Keratinocyte (primary cell): ENCODE data around the gene HMGN4. TPM values are rescaled to one million over a fixed set of nuclear protein-coding genes. Genes with fewer than 3 reads are reported as not detected.

Experiments
- DNase-seq: peaks from one replicate; pipeline ENCODE4 v3.0.0-alpha.2; 2011; ENCODE audit warnings: low read depth, missing footprints, low spot score
- FAIRE-seq: peaks from 2 replicates; lab custom pipeline; 2011; peaks lifted over from hg19 to GRCh38; lab: Jason Lieb, UNC
- H2AFZ ChIP-seq: 2 replicates; pipeline ENCODE4 v1.6.0; 2012; ENCODE audit warnings: low read length, control low read depth, inconsistent platforms; ENCODE audit not compliant: control insufficient read depth
- H3K27ac ChIP-seq: 2 replicates; pipeline ENCODE4 v1.5.1; 2011; ENCODE audit warnings: low read length; ENCODE audit not compliant: control insufficient read depth, insufficient read depth
- H3K27me3 ChIP-seq: 3 replicates; pipeline ENCODE4 v1.6.0; 2011; ENCODE audit warnings: low read length; ENCODE audit not compliant: control insufficient read depth, insufficient read depth; ENCODE audit errors: extremely low read depth
- H3K36me3 ChIP-seq, 2 experiments: 2 replicates in 1 of 2; 3 replicates in 1 of 2; pipeline ENCODE4 v1.5.1; 2011; ENCODE audit warnings: low read length in 2 of 2, mild to moderate bottlenecking in 1 of 2; ENCODE audit not compliant: control insufficient read depth in 2 of 2, insufficient read depth in 2 of 2; ENCODE audit errors: extremely low read depth in 1 of 2
- H3K4me1 ChIP-seq: 3 replicates; pipeline ENCODE4 v1.5.1; 2011; ENCODE audit warnings: low read length; ENCODE audit not compliant: control insufficient read depth, insufficient read depth; ENCODE audit errors: extremely low read depth
- H3K4me2 ChIP-seq: 3 replicates; pipeline ENCODE4 v1.6.0; 2011; ENCODE audit warnings: low read depth, low read length; ENCODE audit not compliant: control insufficient read depth, insufficient read depth; ENCODE audit errors: extremely low read depth
- H3K4me3 ChIP-seq, 3 experiments: fragments of 200-600 bp in 1 of 3; sonication (generic) in 1 of 3; 2 replicates in 2 of 3; 3 replicates in 1 of 3; pipeline ENCODE4 v1.5.1; 2011 to 2016; ENCODE audit warnings: low read length in 3 of 3, mild to moderate bottlenecking in 3 of 3, control low read depth in 2 of 3, inconsistent platforms in 1 of 3, low read depth in 1 of 3, mixed read lengths in 1 of 3, mixed run types in 1 of 3, moderate library complexity in 1 of 3; ENCODE audit not compliant: control insufficient read depth in 2 of 3, insufficient read depth in 2 of 3; ENCODE audit errors: extremely low read depth in 1 of 3
- H3K79me2 ChIP-seq: 2 replicates; pipeline ENCODE4 v1.6.0; 2012; ENCODE audit warnings: low read length; ENCODE audit not compliant: control insufficient read depth, insufficient read depth
- H3K9ac ChIP-seq: 3 replicates; pipeline ENCODE4 v1.6.0; 2011; ENCODE audit warnings: low read length; ENCODE audit not compliant: control insufficient read depth, insufficient read depth; ENCODE audit errors: extremely low read depth
- H3K9me1 ChIP-seq: 3 replicates; pipeline ENCODE4 v1.6.0; 2011; ENCODE audit warnings: low read length; ENCODE audit not compliant: control insufficient read depth, insufficient read depth; ENCODE audit errors: extremely low read depth
- H3K9me3 ChIP-seq: 2 replicates; pipeline ENCODE4 v1.5.1; 2012; ENCODE audit warnings: low read depth, low read length; ENCODE audit not compliant: control insufficient read depth
- H4K20me1 ChIP-seq: 3 replicates; pipeline ENCODE4 v1.6.0; 2011; ENCODE audit warnings: low read length; ENCODE audit not compliant: control insufficient read depth, insufficient read depth; ENCODE audit errors: extremely low read depth
- CTCF ChIP-seq, 3 experiments: IDR thresholded peaks in 1 of 3; conservative IDR thresholded peaks in 1 of 3; optimal IDR thresholded peaks in 1 of 3; 2 replicates in 2 of 3; 3 replicates in 1 of 3; pipeline versions ENCODE3 to v1.5.1; 2011; ENCODE audit warnings: low read length in 3 of 3, mild to moderate bottlenecking in 3 of 3, moderate library complexity in 2 of 3, control low read depth in 1 of 3, inconsistent platforms in 1 of 3; ENCODE audit not compliant: insufficient read depth in 2 of 3; ENCODE audit errors: extremely low read depth in 1 of 3
- EZH2 ChIP-seq: IDR thresholded peaks from one replicate; pipeline ENCODE4 v1.6.1; 2012; ENCODE audit warnings: inconsistent platforms, mild to moderate bottlenecking, low read length, moderate library complexity
- dilution Hi-C: fragments of 300-500 bp; cut with MboI; formaldehyde crosslinking; loops from one replicate; pipeline ENCODE4 v1.7.0; 2020; ENCODE audit warnings: low sequenced_read_pairs; ENCODE audit not compliant: extremely low pct_ligation_motif_present
- polyA plus RNA-seq, 5 experiments: library from polyadenylated mRNA; depleted of rRNA in 3 of 5; stranded (reverse) in 3 of 5; stranded (forward) in 1 of 5; unstranded in 1 of 5; fragments of >200 nt; gene quantifications; 1 replicate in 1 of 5; 2 replicates in 3 of 5; 3 replicates in 1 of 5; pipeline versions ENCODE4 v1.2.1 to v1.2.3, GENCODE V29; 2011 to 2012; ENCODE audit warnings: missing spikeins in 2 of 5, low read depth in 1 of 5, low replicate concordance in 1 of 5

The HMGN4 gene
- polyA plus RNA-seq, 1 donor (not counting 4 experiments of a cell fraction or from before 2014, with no cell fraction given) = 62.6 TPM

GRCh38 chr6:26553635-26554446 is 15.7 kb downstream of the HMGN4 start:
- Histone ChIP-seq H3K4me3 (peak overlapping the region; percentile 24 to 77 (median 70)), H4K20me1 (no peaks in the 10 kb centered on the region), H3K4me2 (peak overlapping the region; percentile 99), H3K27me3 (no peaks in the 10 kb centered on the region), H3K27ac (peak overlapping the region; percentile 61), H3K9ac (peak overlapping the region; percentile 45), H3K4me1 (peaks cover 20% of the 10 kb centered on the region), H3K9me3 (no peaks in the 10 kb centered on the region), H2AFZ (no peak overlapping the region), H3K36me3 (no peaks in the 10 kb centered on the region), H3K9me1 (no peaks in the 10 kb centered on the region), H3K79me2 (no peaks in the 10 kb centered on the region)
- dilution Hi-C loops = no loop called here
- FAIRE-seq (peak; percentile 44), DNase-seq (peak; percentile 88)
- no peak for TF ChIP-seq EZH2
- no peak for TF ChIP-seq CTCF (optimal IDR thresholded peaks at IDR 0.05 in 1 of 3, IDR thresholded peaks at IDR 0.05 in 1 of 3, conservative IDR thresholded peaks at IDR 0.05 in 1 of 3; ENCODE audit: extremely low read depth in 1 of 3, insufficient read depth in 2 of 3, low read length in 3 of 3)

GRCh38 chr6:26554447-26554696 is 16.2 kb downstream of the HMGN4 start:
- peak overlapping the region; percentile 15 for H2AFZ ChIP-seq
- H3K36me3 ChIP-seq = no peaks in the 10 kb centered on the region
- H3K4me1 ChIP-seq = peaks cover 20% of the 10 kb centered on the region
- H3K27ac ChIP-seq = peak overlapping the region; percentile 15
- no peaks in the 10 kb centered on the region for H4K20me1 ChIP-seq
- TF ChIP-seq EZH2 = no peak
- TF ChIP-seq CTCF (optimal IDR thresholded peaks at IDR 0.05 in 1 of 3, IDR thresholded peaks at IDR 0.05 in 1 of 3, conservative IDR thresholded peaks at IDR 0.05 in 1 of 3; ENCODE audit: extremely low read depth in 1 of 3, insufficient read depth in 2 of 3, low read length in 3 of 3) = no peak
- peak overlapping the region; percentile 99 for H3K4me2 ChIP-seq
- peak overlapping the region; percentile 45 for H3K9ac ChIP-seq
- no peaks in the 10 kb centered on the region for H3K9me1 ChIP-seq
- H3K9me3 ChIP-seq = no peaks in the 10 kb centered on the region
- no peak for DNase-seq
- peak overlapping the region; percentile 24 to 72 (median 47) for H3K4me3 ChIP-seq
- no peaks in the 10 kb centered on the region for H3K27me3 ChIP-seq
- FAIRE-seq = no peak
- no peaks in the 10 kb centered on the region for H3K79me2 ChIP-seq
- dilution Hi-C loops = no loop called here
